HepG2 (cell line): ENCODE measurements around the gene GPC3. TPM values are rescaled to one million over a fixed set of nuclear protein-coding genes. Genes with fewer than 3 reads are reported as not detected.

ENCODE experiments used
- ATAC-seq: fragments of 200-7000 bp; cut with Tn5 transposase; 3 replicates; pipeline ENCODE4 v1.9.1; 2020; ENCODE audit warnings: mild to moderate bottlenecking, moderate library complexity
- BruUV-seq: library from RNA; stranded (reverse); fragments of 400-500 nt; replicated peaks from 2 replicates; lab custom pipeline; 2021; lab: Mats Ljungman, UMichigan
- CTCF ChIA-PET: fragments of 300-600 bp; formaldehyde crosslinking; extraction: SDS; loops from one replicate; lab custom pipeline; 2021; ENCODE audit warnings: low total read pairs, inconsistent platforms, low intra/inter-chr PET ratio; lab: Yijun Ruan, JAX
- POLR2A ChIA-PET: fragments of 350-600 bp; sonication (Branson Sonifier 250); formaldehyde crosslinking; loops from one replicate; lab custom pipeline; 2020; ENCODE audit warnings: antibody characterized with exemption, inconsistent platforms; lab: Yijun Ruan, JAX
- DNase-seq: peaks from one replicate; pipeline ENCODE4 v3.0.0-alpha.2; 2015; ENCODE audit warnings: low spot score
- FAIRE-seq: peaks from 3 replicates; lab custom pipeline; 2011; peaks lifted over from hg19 to GRCh38; lab: Jason Lieb, UNC
- H2AFZ ChIP-seq: one replicate; pipeline ENCODE4 v1.6.1; 2011; ENCODE audit warnings: low read length, inconsistent platforms
- H3K27ac ChIP-seq: fragments of 300-600 bp; 3 replicates; pipeline ENCODE4 v1.8.0; 2011; ENCODE audit warnings: mixed run types, mild to moderate bottlenecking, mixed read lengths, low read length, inconsistent platforms; ENCODE audit not compliant: insufficient read depth; ENCODE audit errors: extremely low read length
- H3K27me3 ChIP-seq, 2 experiments: fragments of 200-600 bp in 1 of 2; 2 replicates in 1 of 2; 3 replicates in 1 of 2; pipeline versions ENCODE4 v1.6.0 to v1.8.0; 2011; ENCODE audit warnings: low read length in 2 of 2, mild to moderate bottlenecking in 2 of 2, moderate library complexity in 2 of 2, inconsistent platforms in 1 of 2; ENCODE audit not compliant: insufficient read depth in 2 of 2, control insufficient read depth in 1 of 2
- H3K36me3 ChIP-seq, 2 experiments: fragments of 200-600 bp in 1 of 2; replicated peaks in 1 of 2; 2 replicates in 1 of 2; 3 replicates in 1 of 2; pipeline versions ENCODE4 v1.5.1 to v1.8.0; 2011; ENCODE audit warnings: low read length in 2 of 2, inconsistent platforms in 1 of 2; ENCODE audit not compliant: insufficient read depth in 2 of 2, control insufficient read depth in 1 of 2
- H3K4me1 ChIP-seq: 2 replicates; pipeline ENCODE4 v1.5.1; 2012; ENCODE audit warnings: low read length, inconsistent platforms; ENCODE audit not compliant: insufficient read depth
- H3K4me2 ChIP-seq: 2 replicates; pipeline ENCODE4 v1.6.0; 2011; ENCODE audit warnings: low read depth, low read length, inconsistent platforms
- H3K4me3 ChIP-seq, 3 experiments: fragments of 200-600 bp in 1 of 3; sonication (generic), shearing (Covaris generic) in 1 of 3; replicated peaks in 1 of 3; 2 replicates each; pipeline ENCODE4 v1.5.1; 2011 to 2016; ENCODE audit warnings: low read length in 3 of 3, inconsistent platforms in 2 of 3, low read depth in 2 of 3, mild to moderate bottlenecking in 2 of 3, control low read depth in 1 of 3, mixed read lengths in 1 of 3; ENCODE audit not compliant: insufficient read depth in 1 of 3
- H3K79me2 ChIP-seq: one replicate; pipeline ENCODE4 v1.6.1; 2011; ENCODE audit warnings: low read length, inconsistent platforms; ENCODE audit not compliant: insufficient read depth
- H3K9ac ChIP-seq: 2 replicates; pipeline ENCODE4 v1.6.0; 2011; ENCODE audit warnings: mild to moderate bottlenecking, low read depth, low read length, inconsistent platforms; ENCODE audit not compliant: insufficient read depth
- H3K9me3 ChIP-seq: 2 replicates; pipeline ENCODE4 v1.5.1; 2012; ENCODE audit warnings: mild to moderate bottlenecking, low read length
- H4K20me1 ChIP-seq: 2 replicates; pipeline ENCODE4 v1.6.0; 2011; ENCODE audit warnings: inconsistent platforms, mild to moderate bottlenecking, low read length, moderate library complexity; ENCODE audit not compliant: insufficient read depth
- FLYWCH1 ChIP-seq: sonication (generic); formaldehyde crosslinking; IDR thresholded peaks from 2 replicates; pipeline ENCODE4 v1.8.1; 2023; ENCODE audit warnings: mild to moderate bottlenecking, missing genetic modification reagents
- HIVEP1 ChIP-seq: sonication (generic); formaldehyde crosslinking; IDR thresholded peaks from 2 replicates; pipeline ENCODE4 v1.4.0; 2020; ENCODE audit warnings: mild to moderate bottlenecking, missing genetic modification reagents
- KDM2A ChIP-seq: sonication (generic); formaldehyde crosslinking; IDR thresholded peaks from 2 replicates; pipeline ENCODE4 v1.4.0; 2020; ENCODE audit warnings: low read depth, missing genetic modification reagents, borderline replicate concordance
- KLF6 ChIP-seq: IDR thresholded peaks from 2 replicates; pipeline ENCODE4 v1.8.0; 2016; ENCODE audit warnings: missing biosample characterization, missing genetic modification reagents
- NPAS2 ChIP-seq: sonication (generic); formaldehyde crosslinking; IDR thresholded peaks from 2 replicates; pipeline ENCODE4 v1.8.0; 2022; ENCODE audit warnings: mild to moderate bottlenecking, missing genetic modification reagents, borderline replicate concordance
- NR1H2 ChIP-seq: sonication (generic); formaldehyde crosslinking; IDR thresholded peaks from 2 replicates; pipeline ENCODE4 v1.8.1; 2022; ENCODE audit warnings: low read depth, missing genetic modification reagents, borderline replicate concordance
- PHB2 ChIP-seq: fragments of 450-650 bp; IDR thresholded peaks from 2 replicates; pipeline ENCODE4 v1.6.1; 2018; ENCODE audit not compliant: partially characterized antibody
- PHF5A ChIP-seq: IDR thresholded peaks from one replicate; pipeline ENCODE4 v1.6.1; 2018; ENCODE audit warnings: low read depth, missing genetic modification reagents; ENCODE audit not compliant: unreplicated experiment
- TCF7 ChIP-seq: sonication (generic); IDR thresholded peaks from 2 replicates; pipeline ENCODE4 v1.6.1; 2016; ENCODE audit warnings: antibody characterized with exemption, low read depth
- ZNF101 ChIP-seq: sonication (generic); formaldehyde crosslinking; IDR thresholded peaks from 2 replicates; pipeline ENCODE4 v1.4.0; 2020; ENCODE audit warnings: mild to moderate bottlenecking, low read depth, missing genetic modification reagents, borderline replicate concordance
- WGBS: methylation state at CpG from one replicate; pipeline ENCODE4 v1.1.6; 2017; ENCODE audit warnings: low lambda C conversion rate; 5-methylcytosine and 5-hydroxymethylcytosine counted together
- in situ Hi-C: cut with HindIII; loops from 2 replicates; pipeline ENCODE4 v1.10.0; 2017; ENCODE audit warnings: low pct_unique_long_range_greater_than_20kb; ENCODE audit not compliant: extremely low pct_ligation_motif_present
- intact Hi-C: fragments of 100-400 bp; cut with micrococcal nuclease; formaldehyde crosslinking; loops from one replicate; pipeline ENCODE4 v1.10.0; 2022; ENCODE audit not compliant: unreplicated experiment
- polyA plus RNA-seq, 8 experiments: library from polyadenylated mRNA; depleted of rRNA in 3 of 8; stranded (reverse) in 7 of 8; unstranded in 1 of 8; fragments of >200 nt; fragmentation: Illumina TruSeq in 4 of 8; extraction: Trizol in 4 of 8; gene quantifications; 2 replicates each; pipeline versions ENCODE4 v1.2.1 to v1.2.3, GENCODE V29; 2011 to 2016; ENCODE audit warnings: low read depth in 4 of 8, missing spikeins in 1 of 8, mixed read lengths in 1 of 8; ENCODE audit not compliant: insufficient read depth in 1 of 8
- total RNA-seq, 5 experiments: library from RNA; depleted of rRNA; stranded (reverse); fragments of >200 nt; fragmentation: Illumina TruSeq; extraction: Trizol; gene quantifications; 2 replicates each; pipeline ENCODE4 v1.2.3, GENCODE V29; 2016; ENCODE audit warnings: low read depth in 1 of 5
- TF ChIP-seq, protein P1 (sequence below): sonication (generic); formaldehyde crosslinking; IDR thresholded peaks from 2 replicates; pipeline ENCODE4 v1.8.0; 2022; ENCODE audit warnings: missing genetic modification reagents, mild to moderate bottlenecking, borderline replicate concordance
- TF ChIP-seq, protein P2 (sequence below): sonication (generic); formaldehyde crosslinking; IDR thresholded peaks from 2 replicates; pipeline ENCODE4 v1.5.1; 2020; ENCODE audit warnings: mild to moderate bottlenecking, missing genetic modification reagents, moderate library complexity
- TF ChIP-seq, protein P3 (sequence below): sonication (generic); formaldehyde crosslinking; conservative IDR thresholded peaks from 2 replicates; pipeline ENCODE4 v1.4.0; 2020; ENCODE audit warnings: mild to moderate bottlenecking, missing genetic modification reagents, moderate library complexity
- TF ChIP-seq, protein P4 (sequence below): IDR thresholded peaks from 2 replicates; pipeline ENCODE4 v1.6.1; 2016; ENCODE audit warnings: missing compliant biosample characterization, missing genetic modification reagents, borderline replicate concordance

The GPC3 gene
- total and polyA plus RNA-seq, 2 of the 13 experiments (the other 11 are each of a cell fraction or from before 2014, with no cell fraction given), result 1,799 to 3,263 TPM

DNA sequence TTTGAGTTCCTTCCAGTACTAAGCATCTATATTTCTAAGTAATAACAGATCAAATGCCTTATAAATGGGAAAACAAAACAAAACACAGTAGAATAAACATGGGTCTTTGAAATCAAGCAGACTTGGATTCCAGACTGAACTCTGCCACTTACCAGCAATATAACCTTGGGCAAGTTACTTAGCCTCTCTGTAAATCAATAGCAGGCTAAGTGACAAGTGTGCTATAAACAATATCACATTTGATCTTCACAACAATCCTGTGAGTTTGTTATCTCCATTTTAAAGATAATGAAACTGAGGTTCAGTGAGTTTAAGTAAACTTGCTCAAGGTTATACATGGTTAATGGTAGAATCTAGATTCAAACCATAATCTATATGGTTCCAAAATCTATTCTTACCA, 165.8 kb downstream of the GPC3 start (continued):
- TF ChIP-seq, protein P1, sequence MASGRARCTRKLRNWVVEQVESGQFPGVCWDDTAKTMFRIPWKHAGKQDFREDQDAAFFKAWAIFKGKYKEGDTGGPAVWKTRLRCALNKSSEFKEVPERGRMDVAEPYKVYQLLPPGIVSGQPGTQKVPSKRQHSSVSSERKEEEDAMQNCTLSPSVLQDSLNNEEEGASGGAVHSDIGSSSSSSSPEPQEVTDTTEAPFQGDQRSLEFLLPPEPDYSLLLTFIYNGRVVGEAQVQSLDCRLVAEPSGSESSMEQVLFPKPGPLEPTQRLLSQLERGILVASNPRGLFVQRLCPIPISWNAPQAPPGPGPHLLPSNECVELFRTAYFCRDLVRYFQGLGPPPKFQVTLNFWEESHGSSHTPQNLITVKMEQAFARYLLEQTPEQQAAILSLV (CRISPR knock-in tag), result no peak
- no peak for TF ChIP-seq HIVEP1 (CRISPR knock-in tag)
- TF ChIP-seq, protein P2, sequence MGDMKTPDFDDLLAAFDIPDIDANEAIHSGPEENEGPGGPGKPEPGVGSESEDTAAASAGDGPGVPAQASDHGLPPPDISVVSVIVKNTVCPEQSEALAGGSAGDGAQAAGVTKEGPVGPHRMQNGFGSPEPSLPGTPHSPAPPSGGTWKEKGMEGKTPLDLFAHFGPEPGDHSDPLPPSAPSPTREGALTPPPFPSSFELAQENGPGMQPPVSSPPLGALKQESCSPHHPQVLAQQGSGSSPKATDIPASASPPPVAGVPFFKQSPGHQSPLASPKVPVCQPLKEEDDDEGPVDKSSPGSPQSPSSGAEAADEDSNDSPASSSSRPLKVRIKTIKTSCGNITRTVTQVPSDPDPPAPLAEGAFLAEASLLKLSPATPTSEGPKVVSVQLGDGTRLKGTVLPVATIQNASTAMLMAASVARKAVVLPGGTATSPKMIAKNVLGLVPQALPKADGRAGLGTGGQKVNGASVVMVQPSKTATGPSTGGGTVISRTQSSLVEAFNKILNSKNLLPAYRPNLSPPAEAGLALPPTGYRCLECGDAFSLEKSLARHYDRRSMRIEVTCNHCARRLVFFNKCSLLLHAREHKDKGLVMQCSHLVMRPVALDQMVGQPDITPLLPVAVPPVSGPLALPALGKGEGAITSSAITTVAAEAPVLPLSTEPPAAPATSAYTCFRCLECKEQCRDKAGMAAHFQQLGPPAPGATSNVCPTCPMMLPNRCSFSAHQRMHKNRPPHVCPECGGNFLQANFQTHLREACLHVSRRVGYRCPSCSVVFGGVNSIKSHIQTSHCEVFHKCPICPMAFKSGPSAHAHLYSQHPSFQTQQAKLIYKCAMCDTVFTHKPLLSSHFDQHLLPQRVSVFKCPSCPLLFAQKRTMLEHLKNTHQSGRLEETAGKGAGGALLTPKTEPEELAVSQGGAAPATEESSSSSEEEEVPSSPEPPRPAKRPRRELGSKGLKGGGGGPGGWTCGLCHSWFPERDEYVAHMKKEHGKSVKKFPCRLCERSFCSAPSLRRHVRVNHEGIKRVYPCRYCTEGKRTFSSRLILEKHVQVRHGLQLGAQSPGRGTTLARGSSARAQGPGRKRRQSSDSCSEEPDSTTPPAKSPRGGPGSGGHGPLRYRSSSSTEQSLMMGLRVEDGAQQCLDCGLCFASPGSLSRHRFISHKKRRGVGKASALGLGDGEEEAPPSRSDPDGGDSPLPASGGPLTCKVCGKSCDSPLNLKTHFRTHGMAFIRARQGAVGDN (CRISPR knock-in tag), result no peak

DNA sequence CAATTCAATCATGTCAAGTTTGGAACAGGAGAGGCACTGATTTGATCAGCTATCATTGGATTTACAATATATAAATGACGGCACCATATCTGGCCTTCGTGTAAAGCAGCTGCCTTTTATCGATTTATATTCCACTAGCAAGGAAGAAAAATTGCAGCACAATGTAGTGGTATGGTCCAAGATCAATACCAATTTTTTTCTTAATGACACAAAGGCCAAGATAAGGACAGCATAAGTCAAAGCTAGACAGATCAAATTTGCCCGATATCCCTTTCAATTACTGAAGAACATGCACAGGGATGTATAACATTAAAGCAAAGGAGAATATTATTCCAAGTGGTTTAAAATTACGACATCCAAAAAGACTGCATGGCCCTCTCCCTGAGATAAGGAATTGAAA, 167.4 kb downstream of the GPC3 start:
- 98% methylated on average over 5 of the region's 5 CpGs for WGBS
- no peak overlapping the region for H3K27ac ChIP-seq
- DNase-seq, result no peak
- H3K9me3 ChIP-seq, result no peaks in the 10 kb centered on the region
- BruUV-seq, result no TSS peak
- H4K20me1 ChIP-seq, result peaks cover 68% of the 10 kb centered on the region
- ChIA-PET CTCF (no interaction called here), POLR2A (no interaction called here)
- intact Hi-C loops, result no loop called here
- ATAC-seq, result no peak
- no peak overlapping the region for H3K4me2 ChIP-seq
- FAIRE-seq, result no peak
- H3K36me3 ChIP-seq, result peaks cover 8 to 39% of the 10 kb centered on the region in 2 experiments
- H3K4me1 ChIP-seq, result peaks cover 36% of the 10 kb centered on the region
- in situ Hi-C loops, result no loop called here
- peaks cover 29% of the 10 kb centered on the region for H3K79me2 ChIP-seq
- H3K27me3 ChIP-seq, result no peaks in the 10 kb centered on the region
- no peak overlapping the region for H3K4me3 ChIP-seq
- no peak overlapping the region for H2AFZ ChIP-seq
- no peak overlapping the region for H3K9ac ChIP-seq
- TF ChIP-seq KDM2A (CRISPR knock-in tag), result no peak
- TF ChIP-seq FLYWCH1, result no peak
- TF ChIP-seq, protein P3, sequence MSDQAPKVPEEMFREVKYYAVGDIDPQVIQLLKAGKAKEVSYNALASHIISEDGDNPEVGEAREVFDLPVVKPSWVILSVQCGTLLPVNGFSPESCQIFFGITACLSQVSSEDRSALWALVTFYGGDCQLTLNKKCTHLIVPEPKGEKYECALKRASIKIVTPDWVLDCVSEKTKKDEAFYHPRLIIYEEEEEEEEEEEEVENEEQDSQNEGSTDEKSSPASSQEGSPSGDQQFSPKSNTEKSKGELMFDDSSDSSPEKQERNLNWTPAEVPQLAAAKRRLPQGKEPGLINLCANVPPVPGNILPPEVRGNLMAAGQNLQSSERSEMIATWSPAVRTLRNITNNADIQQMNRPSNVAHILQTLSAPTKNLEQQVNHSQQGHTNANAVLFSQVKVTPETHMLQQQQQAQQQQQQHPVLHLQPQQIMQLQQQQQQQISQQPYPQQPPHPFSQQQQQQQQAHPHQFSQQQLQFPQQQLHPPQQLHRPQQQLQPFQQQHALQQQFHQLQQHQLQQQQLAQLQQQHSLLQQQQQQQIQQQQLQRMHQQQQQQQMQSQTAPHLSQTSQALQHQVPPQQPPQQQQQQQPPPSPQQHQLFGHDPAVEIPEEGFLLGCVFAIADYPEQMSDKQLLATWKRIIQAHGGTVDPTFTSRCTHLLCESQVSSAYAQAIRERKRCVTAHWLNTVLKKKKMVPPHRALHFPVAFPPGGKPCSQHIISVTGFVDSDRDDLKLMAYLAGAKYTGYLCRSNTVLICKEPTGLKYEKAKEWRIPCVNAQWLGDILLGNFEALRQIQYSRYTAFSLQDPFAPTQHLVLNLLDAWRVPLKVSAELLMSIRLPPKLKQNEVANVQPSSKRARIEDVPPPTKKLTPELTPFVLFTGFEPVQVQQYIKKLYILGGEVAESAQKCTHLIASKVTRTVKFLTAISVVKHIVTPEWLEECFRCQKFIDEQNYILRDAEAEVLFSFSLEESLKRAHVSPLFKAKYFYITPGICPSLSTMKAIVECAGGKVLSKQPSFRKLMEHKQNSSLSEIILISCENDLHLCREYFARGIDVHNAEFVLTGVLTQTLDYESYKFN, result no peak
- no peak for TF ChIP-seq TCF7
- no peak for TF ChIP-seq NR1H2 (CRISPR knock-in tag)
- no peak for TF ChIP-seq NPAS2 (CRISPR knock-in tag)
- no peak for TF ChIP-seq ZNF101 (CRISPR knock-in tag)
- no peak for TF ChIP-seq KLF6
- TF ChIP-seq, protein P4, sequence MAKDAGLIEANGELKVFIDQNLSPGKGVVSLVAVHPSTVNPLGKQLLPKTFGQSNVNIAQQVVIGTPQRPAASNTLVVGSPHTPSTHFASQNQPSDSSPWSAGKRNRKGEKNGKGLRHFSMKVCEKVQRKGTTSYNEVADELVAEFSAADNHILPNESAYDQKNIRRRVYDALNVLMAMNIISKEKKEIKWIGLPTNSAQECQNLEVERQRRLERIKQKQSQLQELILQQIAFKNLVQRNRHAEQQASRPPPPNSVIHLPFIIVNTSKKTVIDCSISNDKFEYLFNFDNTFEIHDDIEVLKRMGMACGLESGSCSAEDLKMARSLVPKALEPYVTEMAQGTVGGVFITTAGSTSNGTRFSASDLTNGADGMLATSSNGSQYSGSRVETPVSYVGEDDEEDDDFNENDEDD (CRISPR knock-in tag), result no peak
- TF ChIP-seq PHB2, result no peak
- TF ChIP-seq PHF5A, result no peak
